ENCODE measurements around the gene TRABD2B. TPM values are rescaled to one million over a fixed set of nuclear protein-coding genes. Genes with fewer than 3 reads are reported as not detected.

The TRABD2B gene
- total RNA-seq, 4 donors from 2014 or later, result 0.35 to 2.5 (median 0.88) TPM

DNA sequence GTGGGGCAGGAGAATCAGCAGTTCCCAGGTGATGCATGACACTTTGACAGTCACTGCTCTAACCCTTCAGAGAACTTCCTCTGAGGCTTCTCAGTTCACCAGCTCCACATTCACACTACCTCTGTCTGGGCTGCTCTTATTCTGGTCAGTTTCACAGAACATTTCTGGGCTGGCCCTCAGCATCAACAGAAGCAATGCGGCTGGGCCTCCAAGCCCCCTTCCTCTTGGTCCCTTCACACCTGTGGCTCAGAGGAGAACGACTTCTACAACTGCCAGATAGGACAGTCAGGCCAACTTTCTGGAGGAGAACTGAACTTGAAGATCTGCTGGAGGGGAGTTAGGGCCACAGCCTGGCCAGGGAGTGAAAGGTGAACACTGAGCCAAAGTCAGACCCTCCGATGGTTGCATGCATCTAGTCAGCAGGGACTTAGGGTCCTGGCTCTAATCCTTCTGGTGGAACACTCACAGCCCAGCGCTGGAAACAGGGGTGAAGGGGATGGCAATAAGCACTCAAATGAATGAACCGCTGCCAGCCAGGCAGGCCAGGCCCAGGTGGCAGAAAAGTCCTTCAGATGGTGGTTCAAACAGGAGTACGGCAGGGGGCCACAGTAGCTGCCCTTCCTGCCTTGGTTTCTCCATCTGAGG lies 285.2 kb downstream of the TRABD2B start:
- Histone ChIP-seq H3K4me3 (no peak overlapping the region), H3K27me3 (peaks cover 0 to 17% of the 10 kb centered on the region in 2 donors), H3K9me3 (no peaks in the 10 kb centered on the region), H3K4me1 (peaks cover 0 to 23% (median 13%) of the 10 kb centered on the region in 4 donors), H3K36me3 (no peaks in the 10 kb centered on the region), H3K27ac (no peak overlapping the region)
- no peak for DNase-seq
- TF ChIP-seq CTCF (IDR thresholded peaks at IDR 0.05), result no peak
- no peak for TF ChIP-seq POLR2A (IDR thresholded peaks at IDR 0.05)

DNA sequence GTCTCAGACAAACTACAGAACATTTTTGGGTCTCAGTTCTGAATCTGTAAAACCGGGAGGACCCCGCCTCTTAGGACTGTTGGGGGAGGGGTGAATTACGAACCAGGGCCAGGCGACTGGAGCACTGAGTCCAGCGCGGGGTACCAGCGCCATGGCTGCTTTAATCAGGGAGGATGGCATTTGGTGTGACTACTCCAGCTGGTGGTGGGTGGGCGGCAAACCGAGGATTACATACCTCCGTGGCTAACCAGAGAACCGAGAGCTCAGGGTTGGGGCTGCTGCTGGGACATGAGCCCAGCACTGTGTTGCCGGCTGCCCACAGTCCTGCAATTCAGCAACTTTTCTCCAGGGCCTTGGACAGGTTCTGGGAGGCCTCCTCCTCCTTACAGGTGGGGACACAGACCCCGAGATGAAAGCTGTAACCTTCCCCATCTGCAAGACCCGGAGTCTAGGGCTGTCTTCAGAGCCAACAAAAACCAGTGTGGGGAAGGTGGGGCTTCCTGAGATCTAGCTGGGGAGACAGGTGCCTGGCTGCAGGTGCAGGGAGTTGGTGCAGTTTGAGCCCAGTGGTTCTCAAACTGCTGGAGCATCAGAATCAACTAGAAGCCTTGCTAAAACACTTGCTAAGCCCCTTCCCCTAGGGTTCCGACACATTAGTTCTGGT lies 285.9 kb downstream of the TRABD2B start:
- no peak for DNase-seq
- H3K4me3 ChIP-seq, result no peak overlapping the region
- TF ChIP-seq CTCF (IDR thresholded peaks at IDR 0.05) (no peak), POLR2A (IDR thresholded peaks at IDR 0.05) (no peak)
- no peak overlapping the region for H3K27ac ChIP-seq
- no peaks in the 10 kb centered on the region for H3K9me3 ChIP-seq
- no peaks in the 10 kb centered on the region for H3K36me3 ChIP-seq
- H3K4me1 ChIP-seq, result peaks cover 0 to 23% (median 13%) of the 10 kb centered on the region in 4 donors
- H3K27me3 ChIP-seq, result peaks cover 0 to 17% of the 10 kb centered on the region in 2 donors

Other genes starting within 250 kb of the TRABD2B start
- gene SLC5A9, start 225.3 kb upstream of the TRABD2B start, total RNA-seq, result 100 to 1,000 TPM in 3 of 4 donors, 1 to 10 TPM in 1; 8.3 to 272 (median 210) TPM